Middle frontal gyrus (tissue), 1 donor: ENCODE data around the gene SCN4B.
A peak's percentile ranks its signal among the peaks of the same experiment; 100 is the strongest.

Experiments
- DNase-seq: peaks from one replicate; pipeline ENCODE4 v3.0.0-alpha.2; 2015; ENCODE audit warnings: low spot score; ENCODE audit errors: extremely low spot score

The SCN4B gene

DNA sequence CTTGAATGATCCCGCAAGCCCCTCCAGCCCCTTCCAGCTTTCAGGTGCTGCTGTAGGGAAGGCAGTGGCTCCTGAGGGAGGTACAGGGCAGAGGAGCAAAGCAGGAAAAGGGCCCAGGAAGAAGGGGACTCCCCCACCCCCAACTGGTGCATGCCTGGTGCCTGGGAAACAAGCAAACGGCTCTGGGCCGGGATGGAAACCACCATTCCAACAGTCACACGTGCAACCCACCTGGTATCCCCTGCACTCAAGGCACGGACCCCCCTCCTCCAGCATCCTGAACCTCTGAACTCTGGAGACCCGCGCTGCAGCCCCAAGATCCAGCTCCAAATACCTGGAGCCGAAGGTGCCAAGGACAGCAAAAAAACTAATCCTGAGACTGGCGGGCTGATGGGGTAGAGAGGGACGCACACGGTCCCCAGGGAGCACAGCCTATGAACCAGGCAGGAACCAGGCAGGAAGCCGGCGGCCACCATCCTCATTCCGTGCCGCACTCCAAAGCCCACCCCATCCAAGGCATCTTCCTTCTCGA is 537 bp downstream of the SCN4B start:
- no peak for DNase-seq

GRCh38 chr11:118151431-118151830 is 1.2 kb downstream of the SCN4B start:
- no peak for DNase-seq

- no peak for DNase-seq
These were observed 3.1 kb downstream of the SCN4B start for GRCh38 chr11:118149493-118149892.

DNA sequence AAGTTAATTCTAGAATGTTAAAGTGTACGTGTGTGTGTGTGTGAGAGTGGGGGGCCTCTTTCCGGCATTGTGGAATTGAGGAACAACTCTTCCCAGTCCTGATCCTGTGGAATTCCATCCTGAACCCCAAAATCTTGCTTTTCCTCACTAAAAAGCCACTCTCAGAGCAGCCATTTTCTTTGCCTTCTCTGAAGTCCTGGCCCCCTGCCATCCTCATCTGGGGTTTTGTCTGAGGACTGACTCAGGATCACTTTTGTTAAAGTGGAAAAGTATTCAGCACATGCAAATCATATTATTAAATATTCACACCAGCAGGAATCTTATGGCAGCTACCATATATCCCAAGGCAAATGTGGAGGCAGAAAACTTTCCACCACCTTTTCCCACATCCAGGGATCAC is 3.8 kb downstream of the SCN4B start:
- no peak for DNase-seq

- DNase-seq, result no peak
These were observed 4.4 kb downstream of the SCN4B start for GRCh38 chr11:118148240-118148639.

- no peak for DNase-seq
These were observed 5.1 kb downstream of the SCN4B start for GRCh38 chr11:118147502-118147901.

DNA sequence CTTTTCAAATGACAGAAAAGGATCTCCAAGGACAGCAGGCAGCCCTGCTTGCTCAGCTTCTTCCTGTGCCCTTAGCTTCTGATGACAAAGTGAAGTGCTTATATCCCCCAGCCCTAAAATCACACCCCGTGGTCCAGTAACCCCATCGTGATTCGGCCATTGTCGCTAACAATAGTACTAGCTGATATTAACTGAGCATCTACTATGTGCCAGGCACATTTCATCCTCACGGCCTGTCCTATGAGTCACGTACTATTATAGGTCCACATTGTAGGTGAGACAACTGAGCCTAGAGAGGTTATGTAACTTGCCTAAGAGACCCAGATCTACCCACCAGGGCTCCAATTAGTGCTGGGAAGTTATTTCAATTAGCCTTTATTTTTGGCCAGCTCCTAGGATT is 6.1 kb downstream of the SCN4B start:
- DNase-seq, result no peak

- peak; percentile 74 for DNase-seq
These were observed 7.1 kb downstream of the SCN4B start for GRCh38 chr11:118145285-118146227.

DNA sequence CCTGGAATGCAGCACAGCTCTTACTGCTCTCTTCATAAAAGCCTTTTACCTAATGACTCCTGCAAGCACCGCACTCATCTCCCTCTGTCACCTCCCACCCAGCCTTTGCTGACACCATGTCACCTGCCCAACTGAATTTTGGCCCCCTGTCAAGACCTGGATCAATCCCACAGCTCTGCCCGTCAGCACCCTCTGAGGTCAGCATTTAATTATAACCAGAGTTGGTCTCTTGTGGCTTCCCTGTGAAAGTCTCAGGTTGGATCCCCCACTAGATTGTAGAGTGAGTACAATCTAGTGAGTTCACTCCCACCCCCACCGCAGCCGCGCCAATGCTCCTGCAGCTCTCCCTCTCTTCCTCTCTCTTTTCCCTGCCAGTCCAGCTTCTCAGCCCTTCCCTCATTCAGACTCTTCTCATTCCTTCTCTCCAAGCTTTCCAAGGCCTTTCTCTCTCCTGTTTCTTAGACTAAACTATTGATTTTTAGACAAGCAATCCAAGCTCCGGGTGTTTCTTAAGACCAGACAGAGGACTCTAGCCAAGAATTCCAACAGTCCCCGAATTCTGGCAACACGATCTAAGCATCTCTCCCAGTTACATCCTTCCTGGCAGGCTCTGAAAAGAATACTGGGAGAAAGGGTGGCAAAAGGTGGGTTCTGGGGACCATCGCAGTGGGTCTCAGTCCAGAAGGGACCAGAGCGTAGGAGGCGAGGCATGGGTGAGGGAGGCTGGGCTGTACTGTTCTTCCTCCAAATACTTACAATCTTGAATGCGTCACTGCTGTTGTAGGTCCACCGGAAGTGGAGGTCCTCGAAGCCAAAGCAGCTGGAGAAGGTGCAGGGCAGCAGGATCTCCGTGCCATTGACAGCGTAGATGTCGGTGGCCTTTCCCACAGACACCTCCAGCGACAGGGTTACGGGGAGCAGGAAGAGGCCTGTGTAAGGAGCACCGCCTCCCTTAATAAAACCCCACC is 8.0 kb downstream of the SCN4B start:
- DNase-seq, result no peak

DNA sequence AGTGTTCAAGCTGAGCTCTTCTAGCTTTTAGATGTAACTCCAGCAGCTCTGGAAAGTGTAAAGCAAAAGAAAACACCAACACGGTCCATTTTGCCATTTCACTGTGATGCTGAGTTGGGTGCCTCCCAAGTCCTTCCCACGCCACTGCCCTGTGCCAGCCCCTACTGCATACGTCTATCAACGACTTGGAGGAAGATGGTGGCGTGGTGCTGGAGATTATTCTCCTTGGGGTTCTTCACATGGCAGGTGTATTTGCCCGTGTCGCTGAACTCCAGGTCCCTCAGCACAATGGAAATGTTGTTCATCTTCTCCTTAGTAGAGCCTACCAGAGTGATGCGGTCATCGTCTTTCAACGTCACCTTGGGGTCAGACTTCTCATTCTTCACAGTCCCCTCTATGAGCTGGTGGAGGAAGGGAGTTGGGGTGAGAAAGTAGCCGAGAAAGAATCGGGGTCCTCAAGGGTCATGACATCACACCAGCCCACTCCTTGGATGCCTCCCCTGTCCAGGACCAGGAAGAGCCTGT is 8.9 kb downstream of the SCN4B start:
- DNase-seq, result no peak

DNA sequence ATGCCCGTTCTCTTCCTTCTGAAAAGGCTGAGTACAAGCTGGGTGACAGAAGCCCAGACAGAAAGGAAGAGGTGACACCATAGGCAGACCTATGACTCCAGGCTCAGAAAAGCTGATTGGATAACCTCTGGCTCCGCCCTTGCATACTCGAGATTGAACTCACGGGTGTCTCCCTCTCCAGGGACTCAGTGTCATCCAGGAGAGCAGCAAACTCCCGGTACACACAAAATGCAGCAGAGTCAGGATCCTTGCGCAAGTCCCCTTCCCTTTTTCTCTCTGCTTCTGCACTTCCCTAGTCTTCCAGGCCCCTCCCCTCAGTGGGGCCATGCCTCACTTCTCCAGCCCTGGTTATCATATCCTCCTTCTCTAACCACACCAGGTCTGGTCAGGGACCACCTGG is 9.8 kb downstream of the SCN4B start:
- DNase-seq, result no peak

DNA sequence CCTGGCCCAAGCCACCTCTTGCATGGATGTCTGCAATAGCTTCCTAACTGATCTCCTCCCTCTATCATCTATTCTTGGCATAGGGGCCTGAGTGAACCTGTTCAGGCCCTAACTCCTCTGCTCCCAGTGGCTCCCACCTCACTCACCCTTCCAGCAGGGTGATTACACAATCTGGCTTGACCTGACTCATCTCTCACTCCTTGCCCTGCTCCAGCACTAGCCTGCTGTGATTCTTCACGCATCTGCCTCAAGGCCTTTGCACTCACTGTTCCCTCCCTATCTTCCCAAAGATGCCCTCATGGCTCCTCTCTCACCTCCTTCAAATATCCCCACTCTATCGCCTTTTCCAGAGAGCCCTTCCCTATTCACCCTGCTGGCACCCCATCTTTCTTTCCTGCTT is 10.5 kb downstream of the SCN4B start:
- DNase-seq, result no peak

DNA sequence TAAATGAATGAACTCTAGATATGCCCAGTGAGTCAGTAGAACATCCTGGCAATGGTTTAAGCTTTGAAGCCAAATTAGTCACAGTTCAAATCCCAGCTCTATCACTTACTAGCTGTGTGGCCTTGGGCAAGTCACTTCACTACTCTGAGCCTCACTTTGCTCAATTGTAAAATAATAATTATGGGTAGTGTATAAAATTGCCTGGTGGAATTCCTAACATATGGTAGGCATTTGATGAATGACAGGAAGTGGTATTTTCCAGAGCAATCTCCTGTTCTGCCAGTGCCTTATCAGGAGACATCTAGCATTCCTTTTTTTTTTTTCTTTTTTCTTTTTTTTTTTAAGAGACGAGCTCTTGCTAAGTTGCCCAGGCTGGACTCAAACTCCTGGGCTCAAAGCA is 13.0 kb downstream of the SCN4B start:
- DNase-seq, result no peak

DNA sequence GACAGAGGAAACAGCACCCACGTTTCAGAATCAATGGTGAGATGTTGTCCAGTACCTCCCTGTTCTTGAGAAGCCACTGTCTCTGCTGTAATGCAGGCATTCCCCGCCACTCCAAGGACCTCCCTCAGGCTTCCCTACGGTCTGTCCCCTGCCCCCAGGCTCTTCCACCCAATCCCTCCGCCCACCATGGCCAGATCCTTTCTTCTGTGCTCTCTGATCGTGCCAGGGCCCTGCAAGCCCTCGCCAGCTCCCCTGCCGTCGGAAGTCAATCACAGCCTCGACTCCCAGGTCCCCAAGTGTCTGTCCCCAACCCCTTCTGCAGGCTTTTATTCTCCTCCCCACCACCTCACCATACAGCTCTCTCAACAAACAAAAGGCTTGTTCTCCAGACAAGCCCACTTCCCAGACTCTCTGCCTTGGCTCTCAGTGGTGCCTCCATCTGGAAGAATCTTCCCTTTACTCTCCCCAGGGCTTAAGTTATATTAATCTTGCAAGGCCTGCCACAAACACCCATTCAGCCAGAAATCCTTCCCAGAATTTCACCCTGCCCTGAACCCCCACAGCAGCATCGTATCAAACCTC is 13.7 kb downstream of the SCN4B start:
- DNase-seq, result no peak

DNA sequence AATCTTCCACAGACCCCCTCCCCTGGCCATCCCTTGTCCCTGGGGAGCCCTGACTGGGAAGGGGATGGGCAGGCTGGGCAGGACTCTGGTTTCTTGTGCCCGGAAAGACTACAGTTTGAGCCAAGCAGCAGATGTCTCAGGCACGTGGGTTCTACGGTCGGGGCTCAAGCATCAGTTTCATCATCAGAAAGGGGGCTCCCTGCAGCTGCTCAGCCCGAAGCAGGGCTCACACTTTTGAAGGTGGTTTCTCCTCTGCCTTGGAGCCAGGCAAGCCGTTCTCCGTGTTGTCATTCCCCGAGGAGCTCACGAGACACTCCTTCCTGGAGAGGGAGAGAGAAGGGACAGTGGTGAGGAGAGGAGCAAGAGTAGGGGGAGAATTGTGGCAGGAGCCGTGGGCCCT is 15.8 kb downstream of the SCN4B start:
- no peak for DNase-seq

DNA sequence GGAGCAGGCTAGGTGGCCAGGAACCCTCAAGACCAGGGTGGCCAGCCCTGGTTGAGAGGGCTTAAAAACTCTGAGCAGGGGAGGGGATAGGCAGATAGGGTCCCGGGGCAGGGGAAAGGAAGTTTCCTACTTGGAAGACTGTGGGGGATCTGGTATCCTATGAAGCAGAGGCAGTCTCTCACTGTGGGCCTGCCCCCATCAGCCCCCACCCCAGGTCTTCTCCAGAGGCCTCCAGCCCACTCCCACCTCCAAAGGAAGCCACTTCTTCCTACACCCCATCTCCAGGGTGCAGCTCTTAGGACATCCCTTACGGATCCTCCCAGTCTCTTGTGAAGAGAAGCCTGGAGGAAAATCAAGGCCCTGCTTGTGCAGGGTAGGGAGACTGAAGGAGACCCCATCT is 16.3 kb downstream of the SCN4B start:
- no peak for DNase-seq

DNA sequence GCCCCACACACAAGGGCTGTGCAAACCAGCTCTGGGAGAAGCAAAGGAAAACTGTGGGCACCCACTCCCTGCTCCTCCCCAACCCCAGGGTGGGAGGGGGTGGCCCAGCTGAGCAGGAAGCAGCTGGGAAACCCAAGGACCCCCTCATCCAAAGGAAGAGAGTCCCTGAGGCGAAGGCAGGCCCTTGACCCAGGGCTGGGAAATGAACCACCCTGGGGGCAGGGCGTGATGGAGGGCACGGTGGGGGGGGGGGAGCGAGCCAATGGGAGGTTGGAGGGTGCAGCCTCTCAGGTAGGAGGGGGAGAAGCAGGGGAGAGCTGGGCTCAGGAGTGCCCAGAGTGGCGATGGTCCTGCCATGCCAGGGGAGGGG is 16.8 kb downstream of the SCN4B start:
- no peak for DNase-seq

DNA sequence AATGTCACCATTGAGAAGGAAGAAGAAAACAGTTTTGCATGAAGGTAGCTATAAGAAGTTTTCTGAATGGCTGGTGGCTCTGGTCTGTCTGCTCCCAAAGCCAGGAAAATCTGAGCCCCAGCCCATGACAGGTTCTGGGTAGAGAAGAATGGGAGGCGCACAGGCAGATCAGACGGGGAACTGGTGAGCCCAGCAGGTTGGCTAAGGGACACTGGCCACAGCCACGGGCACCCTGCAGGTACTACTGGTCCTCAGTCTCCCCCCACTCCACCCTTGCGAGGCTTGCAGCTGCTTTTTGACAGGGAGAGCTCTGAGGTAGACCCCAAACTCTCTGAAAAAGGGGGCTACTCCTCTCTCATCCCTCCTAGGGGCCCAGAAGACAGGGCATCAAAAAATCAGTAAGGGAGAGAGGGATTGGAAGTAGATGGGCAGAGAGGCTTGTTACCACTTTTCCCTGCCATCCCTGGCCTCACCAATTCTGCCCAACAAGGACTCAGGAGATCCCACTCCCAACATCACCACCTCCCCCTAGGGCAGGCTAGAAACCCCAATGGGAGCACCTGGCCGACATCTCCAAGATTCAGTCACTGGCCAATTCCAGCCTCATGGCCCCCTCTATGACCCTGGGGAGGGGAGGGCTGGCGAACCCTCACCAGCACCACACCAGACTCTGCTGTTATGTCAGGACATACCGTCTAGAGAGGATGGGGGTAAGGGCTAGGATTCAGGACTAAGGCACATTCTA is 17.4 kb downstream of the SCN4B start:
- DNase-seq, result no peak

DNA sequence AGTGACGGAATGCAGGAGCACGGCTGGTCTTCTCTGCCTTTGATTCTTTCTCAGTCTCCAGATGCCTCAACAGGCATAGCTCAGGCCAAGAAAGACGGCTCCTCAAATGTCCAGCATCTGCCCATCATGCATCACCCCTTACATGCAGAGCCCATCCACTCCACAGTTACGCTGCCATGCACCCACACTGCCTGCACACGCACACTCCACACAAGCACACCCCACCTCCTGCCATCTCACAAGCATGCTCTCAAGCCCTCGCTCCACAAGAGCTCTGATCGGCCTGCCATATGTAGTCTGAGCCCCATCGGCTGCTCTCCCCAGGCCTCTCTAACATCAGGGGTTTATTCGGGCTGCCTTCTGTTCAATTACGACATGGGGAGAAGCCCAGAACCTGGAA is 18.8 kb downstream of the SCN4B start:
- DNase-seq, result no peak

DNA sequence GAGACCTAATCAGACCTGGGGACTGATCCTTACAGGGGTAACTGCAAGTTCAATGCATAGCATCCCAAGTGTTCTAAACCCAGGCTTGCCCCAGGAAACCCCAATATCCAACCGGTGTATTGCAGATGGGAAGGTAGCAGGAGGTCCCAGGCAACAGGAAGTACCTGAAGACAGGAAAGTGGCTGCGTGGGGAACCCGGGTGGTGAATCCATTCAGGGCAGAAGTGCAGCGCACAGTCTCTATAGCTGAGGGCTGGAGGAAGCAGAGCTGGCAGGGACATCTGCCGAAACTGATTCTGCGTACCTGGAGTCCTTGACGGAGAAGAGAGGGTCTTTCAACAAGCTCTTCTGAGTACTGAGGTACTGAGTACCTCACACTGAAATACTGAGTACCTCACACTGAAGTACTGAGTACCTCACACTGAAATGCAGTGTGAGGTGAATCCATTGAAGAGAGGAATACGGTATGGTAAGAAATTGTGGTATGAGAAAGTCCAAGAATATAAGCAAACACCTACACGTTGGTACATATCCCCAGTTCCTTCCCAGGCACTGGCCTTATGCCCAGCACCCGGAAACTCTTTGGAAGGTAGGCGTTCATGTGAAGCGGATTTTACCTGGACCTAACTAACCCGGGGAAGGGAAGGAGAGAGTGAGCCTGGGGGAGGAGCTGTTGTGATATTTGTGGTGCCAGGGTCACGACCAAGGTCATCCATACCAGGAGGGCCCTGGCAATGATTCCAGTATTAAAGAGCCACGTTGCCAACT is 20.1 kb downstream of the SCN4B start:
- DNase-seq, result no peak
